ACHN (cell line): ENCODE results near the gene ELMO2.

ENCODE experiments used
- DNase-seq: peaks from one replicate; pipeline ENCODE4 v3.0.0-alpha.2; 2015
- in situ Hi-C: cut with HindIII; loops from 2 replicates; pipeline ENCODE4 v1.10.0; 2017; ENCODE audit warnings: low sequenced_read_pairs, low pct_ligation_motif_present, low pct_unique_long_range_greater_than_20kb

Gene ELMO2

GRCh38 chr20:46376196-46376785 is 30.1 kb downstream of the ELMO2 start:
- no peak for DNase-seq
- in situ Hi-C loops, result no loop called here

DNA sequence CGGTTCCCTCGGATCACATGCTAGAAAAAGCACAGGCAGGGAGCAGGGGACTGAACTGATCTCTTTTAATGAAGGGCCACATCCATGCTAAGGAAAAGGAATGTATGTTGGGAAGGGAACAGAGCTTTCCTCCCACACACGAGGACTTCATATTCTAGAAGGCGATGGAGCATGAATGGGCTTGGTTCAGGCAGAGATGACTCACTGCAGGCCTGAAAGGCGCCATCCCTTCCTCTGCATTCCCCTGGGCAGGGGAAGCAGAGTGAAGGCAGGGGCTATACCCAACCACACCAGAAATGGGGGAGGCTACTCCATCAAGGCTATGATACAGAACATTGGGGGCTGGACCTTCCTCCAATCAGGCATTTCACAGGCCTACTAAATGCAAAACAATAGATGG is 30.6 kb downstream of the ELMO2 start:
- DNase-seq, result peak; percentile 40
- in situ Hi-C loops, result no loop called here

DNA sequence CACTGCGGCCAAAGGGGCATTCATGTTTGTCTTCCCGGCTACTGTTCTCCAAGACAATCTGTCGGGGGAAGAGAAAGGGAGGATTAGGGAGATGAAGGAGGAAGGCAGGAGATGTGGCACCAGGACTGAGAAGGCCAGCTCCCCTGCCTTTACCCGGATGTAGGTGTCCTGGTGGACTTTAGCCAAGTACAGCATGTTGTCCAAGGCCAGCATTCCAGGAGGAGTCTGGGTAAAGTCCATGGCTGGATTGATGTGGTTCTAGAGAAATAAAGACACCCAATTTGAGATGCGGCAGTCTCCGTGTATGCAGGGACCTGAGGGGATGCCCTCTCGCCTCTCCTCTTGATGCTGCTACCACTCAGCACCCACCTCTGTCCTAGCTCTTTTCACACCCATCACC is 32.0 kb downstream of the ELMO2 start:
- in situ Hi-C loops, result no loop called here
- DNase-seq, result no peak

- in situ Hi-C loops, result no loop called here
- no peak for DNase-seq
Measured at GRCh38 chr20:46371656-46372055, 34.8 kb downstream of the ELMO2 start.

DNA sequence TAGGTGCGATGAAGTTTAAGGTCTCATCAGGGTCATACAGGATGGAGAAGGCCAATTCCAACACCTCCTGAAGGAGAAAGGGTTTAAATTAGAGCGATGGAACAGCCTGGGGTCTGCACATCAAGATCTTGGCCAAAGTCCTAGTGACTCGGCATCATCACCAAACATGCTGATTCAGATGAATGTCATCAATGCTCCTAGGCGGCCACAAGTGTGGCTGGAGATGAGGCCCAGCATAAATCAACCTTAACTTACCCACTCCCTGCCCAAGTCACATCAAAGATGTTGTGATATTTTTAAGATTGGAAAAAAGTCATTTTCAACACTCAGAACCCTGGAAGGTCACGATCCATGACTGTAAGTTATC is 37.5 kb downstream of the ELMO2 start:
- in situ Hi-C loops, result no loop called here

DNA sequence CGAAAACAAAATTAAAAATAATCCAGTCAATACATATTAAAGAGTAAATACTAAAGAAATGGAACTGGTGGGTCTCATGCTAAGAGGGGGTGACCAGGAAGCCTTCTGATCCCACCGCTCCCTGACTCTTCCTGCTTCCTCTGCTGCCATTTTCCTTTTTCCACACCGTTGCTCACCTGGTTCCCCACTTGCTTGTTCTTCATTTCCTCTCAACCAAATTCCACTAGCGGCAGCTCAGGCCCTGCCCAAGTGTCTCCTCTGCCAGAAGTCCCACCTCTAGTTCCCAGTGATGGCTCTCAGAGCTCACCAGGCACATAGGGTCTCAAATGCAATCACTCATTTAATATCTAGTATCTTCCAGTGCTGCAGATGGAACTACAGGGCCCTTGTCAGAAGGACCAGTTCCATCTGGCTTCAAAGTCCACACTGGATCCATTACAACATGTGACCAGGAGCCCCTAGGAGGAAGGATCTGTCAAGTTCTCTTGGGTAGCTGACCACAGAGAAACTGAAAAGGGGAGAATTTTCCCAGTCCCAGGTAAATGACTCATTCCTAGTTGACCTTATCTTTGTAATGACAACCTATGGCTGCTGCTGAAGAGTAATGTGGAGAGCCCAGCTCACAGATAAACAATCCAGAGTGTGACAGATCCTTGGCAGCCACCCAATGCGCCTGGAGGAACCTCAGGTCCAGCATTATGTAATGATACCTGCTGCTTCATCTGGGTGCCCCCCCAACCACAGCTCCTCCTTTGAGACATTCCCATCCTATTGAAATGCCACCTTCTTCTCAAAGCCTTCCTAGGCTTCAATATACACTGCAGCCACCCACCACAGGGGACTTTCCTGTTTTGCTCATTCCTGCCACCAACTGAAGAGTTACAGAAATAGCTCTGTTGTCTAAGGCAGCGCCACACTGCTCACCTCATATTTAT is 38.2 kb downstream of the ELMO2 start:
- DNase-seq, result no peak
- in situ Hi-C loops, result no loop called here

More for the DNA sequence above, 37.5 kb downstream of the ELMO2 start:
- DNase-seq, result no peak

GRCh38 chr20:46367234-46367633 is 39.2 kb downstream of the ELMO2 start:
- no peak for DNase-seq
- in situ Hi-C loops, result no loop called here

GRCh38 chr20:46366826-46367225 is 39.6 kb downstream of the ELMO2 start:
- DNase-seq, result no peak
- in situ Hi-C loops, result no loop called here

GRCh38 chr20:46365487-46366220 is 40.8 kb downstream of the ELMO2 start:
- DNase-seq, result no peak
- in situ Hi-C loops, result no loop called here

GRCh38 chr20:46364670-46365486 is 41.5 kb downstream of the ELMO2 start:
- no peak for DNase-seq
- in situ Hi-C loops, result no loop called here

DNA sequence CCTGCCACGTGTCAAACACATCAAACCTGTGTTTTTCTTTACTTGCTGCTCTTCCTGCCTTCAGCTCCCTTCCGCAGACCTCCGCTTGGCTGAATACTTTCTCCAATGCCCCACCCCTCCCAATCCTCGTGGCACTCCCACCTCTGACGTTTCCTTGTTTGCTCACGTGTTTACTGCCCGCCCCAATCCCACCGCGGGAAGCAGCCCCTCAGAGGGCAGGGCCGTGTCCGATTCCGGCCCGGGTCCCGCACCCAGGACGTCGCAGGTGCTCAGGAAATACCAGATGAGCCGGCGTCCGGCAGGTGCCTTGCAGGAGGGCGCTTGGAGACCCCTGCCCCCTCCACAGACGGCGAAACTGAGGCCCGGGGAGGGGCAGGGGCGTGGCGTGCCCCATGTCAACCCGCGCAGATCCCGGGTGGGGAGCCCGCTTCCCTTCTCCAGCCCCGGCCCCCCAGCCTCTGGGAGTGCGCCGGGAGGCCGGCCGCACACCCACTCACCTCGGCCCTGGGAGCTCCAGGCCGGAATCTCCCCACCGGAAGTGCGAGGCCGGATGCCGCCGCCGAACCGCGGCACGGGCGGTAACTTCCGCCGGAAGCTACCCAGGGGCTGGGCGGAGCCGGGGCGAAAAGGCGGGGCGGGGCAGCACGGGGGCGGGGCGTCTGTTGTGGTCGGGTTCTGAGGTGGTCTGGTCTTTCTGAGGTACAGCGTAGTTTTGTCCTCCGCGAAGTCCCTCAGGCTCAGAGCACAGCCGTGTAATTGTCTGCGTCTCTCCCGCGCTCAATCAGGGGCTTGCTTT is 42.3 kb downstream of the ELMO2 start:
- in situ Hi-C loops, result no loop called here
- DNase-seq, result peak; percentile 88

- no peak for DNase-seq
- in situ Hi-C loops, result no loop called here
Measured at GRCh38 chr20:46362921-46363867, 43.2 kb downstream of the ELMO2 start.

- in situ Hi-C loops, result no loop called here
- no peak for DNase-seq
Measured at GRCh38 chr20:46361811-46362210, 44.6 kb downstream of the ELMO2 start.

DNA sequence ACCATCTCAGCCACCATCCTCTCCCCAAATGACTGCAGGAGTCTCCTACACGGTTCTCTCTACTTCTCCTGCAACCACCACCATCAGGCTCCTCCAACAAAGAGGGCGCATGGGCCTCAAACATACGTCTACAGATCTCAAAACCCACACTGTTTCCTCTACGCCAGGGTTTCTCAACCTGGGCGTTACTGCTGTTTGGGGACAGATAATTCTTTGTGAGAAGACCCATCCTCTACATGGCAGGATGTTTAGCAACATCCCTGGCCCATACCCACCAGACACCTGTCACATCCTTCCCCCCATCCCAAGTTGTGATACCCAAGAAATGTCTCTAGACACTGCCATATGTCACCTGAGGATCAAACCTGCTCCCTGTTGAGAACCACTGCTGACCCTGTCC is 45.0 kb downstream of the ELMO2 start:
- DNase-seq, result no peak
- in situ Hi-C loops, result no loop called here

DNA sequence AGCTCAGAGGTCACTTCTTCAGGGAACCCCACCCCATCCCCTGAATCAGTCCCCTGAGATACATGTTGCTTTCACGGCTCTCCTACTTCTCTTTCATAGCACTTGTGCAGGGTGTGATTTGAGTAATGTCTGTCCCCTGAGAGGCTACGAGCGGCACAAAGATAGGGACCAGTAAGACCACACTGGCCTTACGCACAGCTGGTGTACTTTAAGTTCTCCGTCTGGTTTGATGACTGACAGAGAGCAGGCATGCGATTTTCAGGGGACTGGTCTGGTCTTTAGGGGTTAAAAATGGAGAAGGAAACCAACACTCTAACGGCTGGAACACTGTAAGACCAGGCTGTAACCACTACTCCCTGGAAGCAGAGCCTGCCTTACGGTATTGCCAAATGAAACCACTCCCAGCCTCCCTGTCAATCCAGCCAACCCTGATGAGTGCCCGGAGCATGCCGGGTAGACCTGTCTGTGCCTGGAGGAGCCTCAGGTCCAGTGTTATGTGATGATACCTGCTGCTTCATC is 47.1 kb downstream of the ELMO2 start:
- DNase-seq, result no peak
- in situ Hi-C loops, result no loop called here

DNA sequence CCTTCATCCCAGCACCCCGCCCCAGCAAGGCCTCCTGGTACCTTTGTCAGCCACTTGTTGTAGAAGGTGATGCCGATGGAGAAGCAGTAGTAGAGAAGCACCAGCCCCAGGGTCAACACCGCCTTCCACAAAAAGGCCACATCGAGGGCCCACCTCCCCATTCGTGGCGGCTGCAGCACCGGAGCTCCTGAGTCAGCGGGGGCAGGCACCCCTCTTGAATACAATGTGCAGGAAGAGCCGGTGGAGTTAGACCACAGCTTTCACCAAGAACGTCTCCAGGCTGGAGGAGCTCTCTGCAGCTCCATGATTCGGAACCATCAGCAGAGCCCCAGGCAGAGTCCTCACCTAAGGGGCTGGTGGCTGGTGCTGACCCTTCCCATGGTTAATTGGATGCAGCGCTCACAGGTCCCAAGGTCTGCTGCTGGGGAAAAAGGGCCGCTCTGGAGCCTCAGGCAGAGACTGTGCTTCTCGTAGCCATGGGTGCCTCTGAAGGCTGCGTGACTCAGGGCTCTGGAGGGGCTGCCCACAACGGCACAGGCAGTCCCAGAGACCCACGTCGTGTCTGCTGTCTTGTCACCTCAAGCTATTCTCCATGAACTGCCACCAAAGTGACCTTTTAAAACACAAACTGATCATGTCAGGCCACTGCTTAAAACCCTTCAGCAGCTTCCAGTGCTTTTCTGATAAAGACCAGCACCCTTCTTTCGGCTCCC is 47.9 kb downstream of the ELMO2 start:
- in situ Hi-C loops, result no loop called here
- DNase-seq, result no peak
